IPS-15b (cell line): ENCODE measurements around the gene PKN3.

Experiments
- H3K27me3 ChIP-seq: one replicate; pipeline ENCODE4 v1.6.1; 2013; ENCODE audit warnings: low read length; ENCODE audit not compliant: control insufficient read depth, insufficient read depth
- H3K36me3 ChIP-seq: one replicate; pipeline ENCODE4 v1.6.1; 2013; ENCODE audit warnings: low read length; ENCODE audit not compliant: control insufficient read depth, insufficient read depth
- H3K4me1 ChIP-seq: one replicate; pipeline ENCODE4 v1.6.1; 2013; ENCODE audit warnings: mild to moderate bottlenecking, low read length; ENCODE audit not compliant: control insufficient read depth, insufficient read depth
- H3K4me3 ChIP-seq: one replicate; pipeline ENCODE4 v1.5.1; 2013; ENCODE audit warnings: low read depth, low read length
- H3K9ac ChIP-seq: one replicate; pipeline ENCODE4 v1.6.1; 2013; ENCODE audit warnings: low read depth, mild to moderate bottlenecking, low read length
- H3K9me3 ChIP-seq: one replicate; pipeline ENCODE4 v1.6.1; 2013; ENCODE audit warnings: mild to moderate bottlenecking, low read length; ENCODE audit not compliant: control insufficient read depth, insufficient read depth

Gene PKN3

DNA sequence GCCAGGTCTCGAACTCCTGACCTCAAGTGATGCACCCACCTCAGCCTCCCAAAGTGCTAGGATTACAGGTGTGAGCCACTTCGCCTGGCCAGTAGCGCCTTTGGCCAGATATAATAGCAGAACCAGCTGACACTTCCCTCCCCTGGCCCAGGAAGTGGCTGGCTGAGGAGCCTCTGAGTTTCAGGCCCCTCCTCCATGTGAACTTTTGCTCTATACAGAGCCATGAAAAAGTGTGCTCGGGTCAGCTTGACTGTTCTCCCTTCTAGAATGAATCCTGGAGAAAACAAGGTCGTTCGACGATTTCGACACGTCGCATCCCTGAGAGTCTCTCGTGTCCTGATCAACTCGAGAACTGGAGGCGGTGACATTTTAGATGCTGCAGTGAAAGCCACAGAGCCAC lies 30.3 kb downstream of the PKN3 start:
- Histone ChIP-seq H3K4me3 (no peak overlapping the region), H3K4me1 (no peaks in the 10 kb centered on the region), H3K27me3 (no peaks in the 10 kb centered on the region), H3K9ac (no peak overlapping the region), H3K36me3 (no peaks in the 10 kb centered on the region), H3K9me3 (no peaks in the 10 kb centered on the region)

DNA sequence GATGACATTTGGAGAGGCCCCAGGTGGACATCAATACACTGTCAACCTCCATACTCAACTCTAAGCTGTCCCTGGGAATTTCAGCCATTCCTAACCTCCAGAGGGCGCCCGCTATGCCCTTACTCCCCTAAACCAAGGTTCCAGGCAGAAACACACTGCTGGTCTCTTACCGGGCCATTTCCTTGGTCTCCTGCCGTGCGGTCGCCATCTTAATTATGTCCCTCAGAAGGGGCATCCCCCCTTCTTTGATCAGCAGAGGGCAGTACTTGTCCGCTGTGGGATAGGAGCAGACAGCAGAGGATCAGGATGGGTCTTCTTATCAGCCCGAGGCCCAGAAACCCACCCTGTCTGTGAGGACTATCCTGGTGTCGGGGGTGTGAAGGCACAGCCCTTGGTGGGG lies 31.0 kb downstream of the PKN3 start:
- no peak overlapping the region for H3K4me3 ChIP-seq
- H3K36me3 ChIP-seq: no peaks in the 10 kb centered on the region
- no peaks in the 10 kb centered on the region for H3K9me3 ChIP-seq
- H3K4me1 ChIP-seq: no peaks in the 10 kb centered on the region
- no peak overlapping the region for H3K9ac ChIP-seq
- no peaks in the 10 kb centered on the region for H3K27me3 ChIP-seq

GRCh38 chr9:128735373-128735772 lies 33.1 kb downstream of the PKN3 start:
- Histone ChIP-seq H3K4me3 (no peak overlapping the region), H3K9ac (no peak overlapping the region), H3K27me3 (no peaks in the 10 kb centered on the region), H3K4me1 (no peaks in the 10 kb centered on the region), H3K36me3 (peaks cover 3% of the 10 kb centered on the region), H3K9me3 (no peaks in the 10 kb centered on the region)

- H3K27me3 ChIP-seq: no peaks in the 10 kb centered on the region
- H3K4me3 ChIP-seq: no peak overlapping the region
- no peaks in the 10 kb centered on the region for H3K4me1 ChIP-seq
- H3K9ac ChIP-seq: no peak overlapping the region
- peaks cover 12% of the 10 kb centered on the region for H3K36me3 ChIP-seq
- H3K9me3 ChIP-seq: no peaks in the 10 kb centered on the region
Observed at GRCh38 chr9:128742401-128742800, 40.1 kb downstream of the PKN3 start.

GRCh38 chr9:128743421-128743820 lies 41.1 kb downstream of the PKN3 start:
- Histone ChIP-seq H3K36me3 (peaks cover 12% of the 10 kb centered on the region), H3K27me3 (no peaks in the 10 kb centered on the region), H3K4me3 (no peak overlapping the region), H3K9me3 (no peaks in the 10 kb centered on the region), H3K9ac (no peak overlapping the region), H3K4me1 (no peaks in the 10 kb centered on the region)

- Histone ChIP-seq H3K4me1 (no peaks in the 10 kb centered on the region), H3K9ac (no peak overlapping the region), H3K36me3 (peaks cover 11% of the 10 kb centered on the region), H3K4me3 (no peak overlapping the region), H3K9me3 (no peaks in the 10 kb centered on the region), H3K27me3 (no peaks in the 10 kb centered on the region)
Observed at GRCh38 chr9:128747241-128747640, 44.9 kb downstream of the PKN3 start.

GRCh38 chr9:128750926-128751595 lies 48.8 kb downstream of the PKN3 start:
- no peaks in the 10 kb centered on the region for H3K4me1 ChIP-seq
- no peaks in the 10 kb centered on the region for H3K9me3 ChIP-seq
- no peak overlapping the region for H3K9ac ChIP-seq
- H3K4me3 ChIP-seq: no peak overlapping the region
- H3K36me3 ChIP-seq: peaks cover 19% of the 10 kb centered on the region
- H3K27me3 ChIP-seq: no peaks in the 10 kb centered on the region

GRCh38 chr9:128753627-128754026 lies 51.3 kb downstream of the PKN3 start:
- Histone ChIP-seq H3K4me1 (no peaks in the 10 kb centered on the region), H3K9ac (no peak overlapping the region), H3K36me3 (peaks cover 19% of the 10 kb centered on the region), H3K27me3 (no peaks in the 10 kb centered on the region), H3K9me3 (no peaks in the 10 kb centered on the region), H3K4me3 (no peak overlapping the region)

- no peak overlapping the region for H3K4me3 ChIP-seq
- H3K36me3 ChIP-seq: peaks cover 9% of the 10 kb centered on the region
- no peak overlapping the region for H3K9ac ChIP-seq
- no peaks in the 10 kb centered on the region for H3K27me3 ChIP-seq
- H3K9me3 ChIP-seq: no peaks in the 10 kb centered on the region
- no peaks in the 10 kb centered on the region for H3K4me1 ChIP-seq
Observed at GRCh38 chr9:128757602-128758001, 55.3 kb downstream of the PKN3 start.

DNA sequence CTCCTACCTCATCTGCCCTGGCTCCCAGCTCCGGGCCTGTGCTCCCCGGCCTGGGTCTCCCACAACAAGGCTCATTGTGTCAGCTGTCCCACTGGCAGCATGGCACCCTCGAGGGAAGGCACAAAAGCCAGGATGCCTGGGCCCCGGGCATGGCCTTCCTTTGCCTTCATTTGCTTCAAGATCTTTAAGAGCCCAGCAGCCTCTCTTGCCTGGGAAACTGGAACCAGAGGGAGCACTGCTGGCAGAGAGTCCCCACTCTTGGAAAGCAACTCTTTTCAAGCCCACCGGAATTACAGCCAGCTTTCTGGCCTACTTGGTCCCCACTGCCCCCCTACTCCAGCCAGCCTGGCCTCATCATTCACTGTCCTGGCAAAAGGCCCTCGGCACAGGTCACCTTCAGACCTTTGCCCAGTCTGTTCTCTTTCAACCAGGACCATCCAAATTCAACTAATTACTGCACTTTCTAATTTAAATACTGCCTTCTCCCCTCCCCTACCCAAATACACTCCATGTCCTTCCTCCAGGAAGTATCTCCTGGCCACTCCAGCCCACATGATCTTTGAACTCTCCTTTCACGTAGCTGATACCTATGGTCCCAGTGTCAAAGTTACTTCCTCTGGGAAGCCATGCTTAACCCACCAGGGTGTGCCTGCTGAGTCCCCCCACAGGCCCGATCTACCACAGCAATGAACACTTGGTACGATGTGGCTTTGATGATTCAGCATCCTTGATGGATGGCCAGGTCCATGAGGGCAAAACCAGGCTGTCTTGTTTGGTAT lies 60.6 kb downstream of the PKN3 start:
- Histone ChIP-seq H3K27me3 (no peaks in the 10 kb centered on the region), H3K4me3 (no peak overlapping the region), H3K9ac (no peak overlapping the region), H3K36me3 (peaks cover 5% of the 10 kb centered on the region), H3K4me1 (peaks cover 3% of the 10 kb centered on the region), H3K9me3 (no peaks in the 10 kb centered on the region)

DNA sequence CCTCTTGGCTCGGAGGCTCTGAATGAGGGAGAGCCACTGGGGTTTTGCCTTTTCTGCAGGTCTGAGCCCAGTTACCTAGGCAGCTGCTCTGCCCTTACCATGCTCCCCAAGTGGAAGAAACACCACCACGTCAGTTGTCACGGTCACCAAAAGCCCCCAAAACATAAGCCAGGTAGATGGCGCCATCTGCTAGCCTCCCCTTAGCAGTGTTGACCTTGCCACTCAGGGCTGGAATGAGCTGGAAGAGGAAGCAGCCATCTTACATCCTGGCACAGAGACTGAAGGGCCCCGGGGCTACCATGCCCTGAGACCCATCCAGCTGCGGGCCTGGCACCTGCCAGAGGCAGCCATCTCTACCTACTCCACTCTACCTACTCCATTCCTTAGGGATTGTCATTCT lies 62.1 kb downstream of the PKN3 start:
- Histone ChIP-seq H3K9ac (no peak overlapping the region), H3K4me1 (peaks cover 3% of the 10 kb centered on the region), H3K4me3 (no peak overlapping the region)

GRCh38 chr9:128765499-128765898 lies 63.2 kb downstream of the PKN3 start:
- Histone ChIP-seq H3K27me3 (no peaks in the 10 kb centered on the region), H3K9me3 (no peaks in the 10 kb centered on the region), H3K36me3 (peaks cover 6% of the 10 kb centered on the region), H3K9ac (no peak overlapping the region), H3K4me3 (no peak overlapping the region), H3K4me1 (peaks cover 3% of the 10 kb centered on the region)

More for the DNA sequence above, 62.1 kb downstream of the PKN3 start:
- Histone ChIP-seq H3K9me3 (no peaks in the 10 kb centered on the region), H3K36me3 (peaks cover 6% of the 10 kb centered on the region), H3K27me3 (no peaks in the 10 kb centered on the region)
